Vagina (tissue), 2 donors: ENCODE data around the gene VWF.

ENCODE experiments used
- POLR2A ChIP-seq, 2 donors: fragments of 450-650 bp; IDR thresholded peaks; one replicate each; pipeline ENCODE4 v1.6.1; 2017; ENCODE audit warnings: antibody characterized with exemption in 2 of 2, mild to moderate bottlenecking in 2 of 2, moderate library complexity in 2 of 2
- TF ChIP-seq, protein P1 (sequence below), 3 experiments: fragments of 450-650 bp in 2 of 3; fragments of 200-600 bp in 1 of 3; sonication (generic) in 1 of 3; IDR thresholded peaks; one replicate each; pipeline ENCODE4 v1.5.1; 2017 to 2019; ENCODE audit warnings: antibody characterized with exemption in 3 of 3, mild to moderate bottlenecking in 2 of 3, moderate library complexity in 2 of 3

DNA sequence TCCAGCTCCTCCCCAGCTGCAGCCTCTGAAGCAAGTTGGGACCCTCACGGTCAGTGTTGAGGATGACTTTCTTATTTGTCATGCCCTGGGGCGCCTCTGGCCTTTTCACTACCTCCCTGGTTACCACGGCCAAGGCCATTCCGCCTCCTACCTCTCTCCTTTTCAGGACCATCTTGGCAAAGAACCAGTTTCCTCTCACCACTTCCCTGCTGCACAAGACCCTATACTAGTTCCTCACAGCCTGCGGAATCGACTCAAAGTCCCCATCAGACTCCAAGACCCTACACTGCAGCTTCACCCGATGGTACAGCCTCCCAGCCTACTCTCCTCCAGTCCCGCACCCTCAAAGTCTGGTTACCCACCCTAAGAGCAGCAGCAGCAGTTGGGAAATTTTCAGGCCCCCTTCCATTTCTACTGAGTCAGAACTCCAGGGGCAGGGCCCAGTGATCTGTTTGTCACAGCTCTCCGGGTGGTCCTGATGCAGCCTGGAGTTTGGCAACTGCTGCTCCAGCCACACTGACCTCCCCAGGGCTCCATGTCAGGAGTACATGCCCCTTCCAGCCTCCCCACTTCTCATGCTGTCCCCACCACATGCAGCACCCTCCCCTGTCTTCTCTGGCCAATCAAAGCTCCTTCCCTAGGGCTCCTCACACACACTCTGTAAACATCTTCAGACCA, 5.4 kb downstream of the VWF start:
- no peak for TF ChIP-seq POLR2A (IDR thresholded peaks at IDR 0.05)
- TF ChIP-seq, protein P1, sequence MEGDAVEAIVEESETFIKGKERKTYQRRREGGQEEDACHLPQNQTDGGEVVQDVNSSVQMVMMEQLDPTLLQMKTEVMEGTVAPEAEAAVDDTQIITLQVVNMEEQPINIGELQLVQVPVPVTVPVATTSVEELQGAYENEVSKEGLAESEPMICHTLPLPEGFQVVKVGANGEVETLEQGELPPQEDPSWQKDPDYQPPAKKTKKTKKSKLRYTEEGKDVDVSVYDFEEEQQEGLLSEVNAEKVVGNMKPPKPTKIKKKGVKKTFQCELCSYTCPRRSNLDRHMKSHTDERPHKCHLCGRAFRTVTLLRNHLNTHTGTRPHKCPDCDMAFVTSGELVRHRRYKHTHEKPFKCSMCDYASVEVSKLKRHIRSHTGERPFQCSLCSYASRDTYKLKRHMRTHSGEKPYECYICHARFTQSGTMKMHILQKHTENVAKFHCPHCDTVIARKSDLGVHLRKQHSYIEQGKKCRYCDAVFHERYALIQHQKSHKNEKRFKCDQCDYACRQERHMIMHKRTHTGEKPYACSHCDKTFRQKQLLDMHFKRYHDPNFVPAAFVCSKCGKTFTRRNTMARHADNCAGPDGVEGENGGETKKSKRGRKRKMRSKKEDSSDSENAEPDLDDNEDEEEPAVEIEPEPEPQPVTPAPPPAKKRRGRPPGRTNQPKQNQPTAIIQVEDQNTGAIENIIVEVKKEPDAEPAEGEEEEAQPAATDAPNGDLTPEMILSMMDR (IDR thresholded peaks at IDR 0.05): no peak
